HG02981 (cell line): ENCODE measurements around the gene CHRM3.

ENCODE experiments used
- ATAC-seq: cut with Tn5 transposase; IDR thresholded peaks from one replicate; pipeline ENCODE4 v1.9.1; 2021; ENCODE audit warnings: mild to moderate bottlenecking, moderate library complexity; ENCODE audit not compliant: unreplicated experiment

CHRM3 gene

DNA sequence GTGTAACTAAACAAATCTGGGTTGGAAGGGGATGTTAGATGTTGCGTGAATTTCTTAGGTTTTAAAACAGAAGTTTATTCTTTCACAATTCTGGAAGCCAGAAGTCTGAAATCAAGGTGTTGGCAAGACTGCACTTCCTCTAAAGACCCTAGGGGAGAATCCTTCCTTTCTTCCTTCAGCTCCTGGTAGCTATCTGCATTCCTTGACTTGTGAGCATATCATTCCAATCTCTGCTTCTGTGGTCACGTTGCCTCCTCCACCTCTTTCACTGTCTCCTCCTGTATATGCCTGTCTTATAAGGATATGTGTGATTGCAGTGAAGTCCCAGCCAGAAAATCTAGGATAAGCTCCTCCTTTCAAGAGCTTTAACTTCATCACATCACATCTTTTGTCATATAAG lies 7.7 kb downstream of the CHRM3 start:
- no peak for ATAC-seq

DNA sequence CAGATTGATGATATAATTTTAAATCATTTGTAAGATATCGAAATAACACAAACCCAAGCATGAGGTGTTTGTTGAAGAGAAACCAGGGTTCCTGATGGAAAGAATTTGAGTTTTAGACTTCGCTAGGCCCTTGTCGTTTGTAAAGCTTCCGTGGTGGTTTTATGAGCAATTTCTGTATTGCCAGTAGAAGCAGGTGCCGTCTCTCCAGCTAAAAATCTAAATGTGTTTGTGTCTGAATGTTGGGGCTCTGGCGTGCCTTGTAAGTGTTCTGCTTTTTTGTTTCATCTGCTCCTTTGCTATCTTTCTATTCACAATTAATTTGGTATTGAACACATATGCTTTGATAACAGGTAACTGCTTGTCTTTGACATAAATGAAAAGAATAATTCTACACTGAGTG lies 27.5 kb downstream of the CHRM3 start:
- no peak for ATAC-seq

GRCh38 chr1:239417221-239417620 lies 30.9 kb downstream of the CHRM3 start:
- ATAC-seq = no peak

DNA sequence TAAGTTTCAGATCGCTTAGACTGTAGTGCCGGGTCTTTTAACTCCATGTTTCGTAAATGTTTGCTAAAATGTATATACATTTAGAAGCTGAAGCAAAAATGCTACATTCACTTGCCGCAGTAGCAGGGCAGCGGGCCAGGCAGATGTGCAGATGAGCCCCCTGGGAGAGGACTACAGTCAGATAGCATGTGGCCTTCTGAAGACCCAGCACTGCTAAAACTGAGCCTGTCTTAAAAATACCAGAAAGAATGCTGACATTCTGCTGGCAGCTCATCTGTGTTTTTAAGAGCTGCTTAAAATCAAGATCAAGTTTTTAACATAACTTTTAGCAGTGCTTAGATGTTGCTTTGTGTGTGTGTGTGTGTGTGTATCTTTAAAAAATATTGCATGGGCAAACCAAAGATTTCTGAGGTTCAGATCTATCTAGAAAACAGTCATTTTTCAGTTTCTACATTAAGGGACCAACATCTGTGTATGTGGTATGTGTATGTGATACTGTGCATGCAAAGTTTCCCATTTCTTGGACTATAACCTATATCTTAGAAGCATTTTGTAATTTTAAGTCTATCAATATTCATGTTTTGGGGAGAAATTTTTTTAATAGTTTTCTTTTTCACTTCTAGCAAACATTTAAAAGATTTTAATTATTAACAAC lies 31.7 kb downstream of the CHRM3 start:
- peak; percentile 79 for ATAC-seq

- ATAC-seq = peak; percentile 41
Measured at GRCh38 chr1:239418681-239419080, 32.3 kb downstream of the CHRM3 start.

- ATAC-seq = no peak
Measured at GRCh38 chr1:239421811-239422210, 35.4 kb downstream of the CHRM3 start.

GRCh38 chr1:239422818-239423217 lies 36.5 kb downstream of the CHRM3 start:
- ATAC-seq = no peak

DNA sequence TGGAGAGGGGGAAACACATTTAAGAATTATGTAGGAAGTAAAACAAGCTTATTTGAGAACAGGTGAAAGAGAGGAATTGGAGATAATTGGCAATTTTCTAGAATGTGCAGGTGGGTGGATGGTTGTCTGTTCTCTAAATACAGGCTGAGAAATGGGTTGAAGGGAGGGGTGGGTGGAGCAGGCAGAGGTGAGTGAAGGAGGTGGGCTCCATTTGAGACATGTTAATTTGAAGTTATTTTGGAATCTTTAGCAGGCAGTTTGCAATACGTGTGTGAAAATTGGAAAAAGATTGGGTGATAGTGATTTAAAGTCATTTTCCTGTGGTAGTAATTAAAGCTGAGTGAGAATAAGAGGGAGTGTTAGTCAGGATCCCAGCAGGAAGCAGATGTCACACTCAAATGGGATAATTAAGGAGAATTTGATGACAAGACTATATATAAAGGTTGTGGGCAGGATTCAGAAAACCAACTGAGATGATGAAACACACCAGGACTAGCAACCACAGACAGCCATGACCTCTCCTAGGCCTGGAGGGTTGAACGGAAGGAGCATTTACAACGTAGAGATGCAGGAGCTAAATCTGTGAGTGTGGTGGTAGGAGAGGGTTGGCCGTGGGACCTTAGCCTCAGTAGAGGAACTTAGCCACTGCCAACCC lies 40.6 kb downstream of the CHRM3 start:
- ATAC-seq = no peak

- no peak for ATAC-seq
Measured at GRCh38 chr1:239427712-239428111, 41.3 kb downstream of the CHRM3 start.

- no peak for ATAC-seq
Measured at GRCh38 chr1:239428120-239428710, 41.8 kb downstream of the CHRM3 start.

- ATAC-seq = no peak
Measured at GRCh38 chr1:239429163-239429562, 42.8 kb downstream of the CHRM3 start.

DNA sequence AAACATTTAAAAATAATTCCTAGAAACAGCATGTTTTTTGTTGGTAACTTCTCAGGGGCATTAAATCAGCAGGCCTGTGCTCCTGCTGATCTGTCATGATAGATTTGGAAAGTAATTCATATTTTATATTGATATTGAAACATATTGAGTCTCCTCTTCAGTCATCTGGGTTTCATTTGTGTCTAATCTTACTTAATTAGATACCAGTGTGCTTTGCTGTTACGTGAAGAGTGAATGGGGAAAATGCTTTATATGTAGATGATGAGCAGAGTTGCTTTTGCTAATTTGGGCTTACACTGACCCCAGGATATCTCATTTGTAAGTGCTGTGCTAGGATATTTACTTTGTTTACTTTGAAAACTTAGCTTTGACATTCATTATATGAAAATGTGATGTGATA lies 45.9 kb downstream of the CHRM3 start:
- ATAC-seq = no peak

DNA sequence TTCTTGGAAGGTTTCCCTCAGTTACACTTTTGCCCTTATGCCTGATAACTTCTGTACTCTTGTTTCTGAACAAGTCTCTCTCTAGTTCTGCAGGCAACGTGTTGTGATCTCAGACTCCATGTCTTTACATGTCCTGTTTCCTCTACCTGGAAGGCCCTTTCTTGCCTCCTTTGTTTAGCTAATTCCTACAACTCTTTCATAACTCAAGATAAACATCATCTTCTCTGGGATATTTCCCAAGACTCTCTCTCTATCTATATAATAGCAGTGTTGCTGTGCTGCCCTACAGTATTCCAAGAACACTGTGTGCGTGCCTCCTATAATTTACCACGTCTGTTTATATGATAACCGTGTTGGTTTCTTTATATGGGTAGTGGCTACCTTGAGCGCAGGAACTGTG lies 47.8 kb downstream of the CHRM3 start:
- no peak for ATAC-seq
